ENCODE measurements around the gene SUN1. TPM values are rescaled to one million over a fixed set of nuclear protein-coding genes. Genes with fewer than 3 reads are reported as not detected.
A peak's percentile ranks its signal among the peaks of the same experiment; 100 is the strongest.

The SUN1 gene
- total RNA-seq, 1 donor from 2014 or later: 183 TPM

DNA sequence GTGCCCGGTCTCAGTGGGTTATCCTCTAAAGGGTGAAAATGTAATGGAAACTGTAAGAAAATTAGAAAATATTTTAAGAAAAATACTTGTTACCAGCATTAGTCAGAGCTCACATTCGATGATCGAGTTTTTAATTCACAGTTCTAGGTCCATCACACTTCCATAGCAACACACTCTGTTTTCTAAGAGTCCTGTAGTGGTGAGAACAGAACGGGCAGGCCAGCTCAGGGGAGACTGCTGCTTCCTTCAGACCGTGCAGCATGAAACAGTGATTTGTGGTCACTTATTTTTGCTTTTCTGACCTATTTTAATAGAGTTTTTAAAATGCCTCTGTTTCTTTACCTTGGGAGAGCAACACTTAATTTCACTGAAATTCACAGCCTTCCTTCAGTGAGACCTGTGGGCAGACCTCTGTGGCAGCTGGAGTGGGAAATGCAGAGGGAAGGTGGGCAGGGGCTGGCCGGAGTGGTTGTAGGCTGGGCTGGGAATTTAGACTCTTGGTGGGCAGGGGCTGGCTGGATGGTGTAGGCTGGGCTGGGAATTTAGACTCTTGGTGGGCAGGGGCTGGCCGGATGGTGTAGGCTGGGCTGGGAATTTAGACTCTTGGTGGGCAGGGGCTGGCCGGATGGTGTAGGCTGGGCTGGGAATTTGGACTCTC lies 1.5 kb downstream of the SUN1 start:
- no peak for TF ChIP-seq CTCF (IDR thresholded peaks at IDR 0.05; ENCODE audit: borderline replicate concordance)
- Histone ChIP-seq H3K27ac (replicated peaks) (peak overlapping the region; percentile 95), H3K27me3 (ENCODE audit: low read depth) (no peaks in the 10 kb centered on the region), H3K36me3 (peaks cover 9% of the 10 kb centered on the region), H3K9me3 (replicated peaks) (no peaks in the 10 kb centered on the region), H3K4me1 (peaks cover 98% of the 10 kb centered on the region), H3K4me3 (no peak overlapping the region)
- intact Hi-C loops (cut with micrococcal nuclease): loop anchor here (10.0 kb wide), 1 partner anchor 49 kb away; no protein-coding TSS in a partner anchor
- no peak for DNase-seq

DNA sequence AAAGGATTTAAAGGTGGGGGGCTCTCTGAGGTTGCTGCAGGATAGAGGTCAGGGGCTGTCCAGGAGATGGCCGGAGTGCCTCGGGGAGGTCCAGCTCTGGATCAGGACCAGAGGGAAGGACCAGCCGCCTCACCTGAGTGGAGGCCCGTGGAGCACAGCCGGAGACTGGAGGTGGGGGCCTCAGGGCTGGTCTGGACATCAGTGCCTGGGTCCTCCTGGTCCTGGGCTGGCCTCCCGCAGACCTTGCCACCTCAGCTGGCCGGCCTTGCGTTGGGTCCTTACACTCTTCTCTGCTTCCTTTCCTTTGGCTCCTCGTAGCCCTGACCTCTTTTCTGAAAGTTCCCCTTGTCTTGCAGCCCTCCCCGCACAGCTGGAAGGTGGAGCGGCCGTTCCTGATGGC lies 2.0 kb downstream of the SUN1 start:
- H3K36me3 ChIP-seq: peaks cover 15% of the 10 kb centered on the region
- peak overlapping the region; percentile 95 for H3K27ac ChIP-seq (replicated peaks)
- intact Hi-C loops (cut with micrococcal nuclease): loop anchor here (10.0 kb wide), 1 partner anchor 49 kb away; no protein-coding TSS in a partner anchor
- DNase-seq: no peak
- H3K9me3 ChIP-seq (replicated peaks): no peaks in the 10 kb centered on the region
- TF ChIP-seq CTCF (IDR thresholded peaks at IDR 0.05; ENCODE audit: borderline replicate concordance): no peak
- H3K4me1 ChIP-seq: peaks cover 98% of the 10 kb centered on the region
- no peaks in the 10 kb centered on the region for H3K27me3 ChIP-seq (ENCODE audit: low read depth)
- H3K4me3 ChIP-seq: no peak overlapping the region

GRCh38 chr7:835021-835420 lies 2.7 kb downstream of the SUN1 start:
- Histone ChIP-seq H3K4me1 (peaks cover 91% of the 10 kb centered on the region), H3K9me3 (replicated peaks) (no peaks in the 10 kb centered on the region), H3K4me3 (no peak overlapping the region), H3K27ac (replicated peaks) (peak overlapping the region; percentile 95), H3K27me3 (ENCODE audit: low read depth) (no peaks in the 10 kb centered on the region), H3K36me3 (peaks cover 22% of the 10 kb centered on the region)
- intact Hi-C loops (cut with micrococcal nuclease): loop anchor here (10.0 kb wide), 1 partner anchor 50 kb away; no protein-coding TSS in a partner anchor
- no peak for DNase-seq
- TF ChIP-seq CTCF (IDR thresholded peaks at IDR 0.05; ENCODE audit: borderline replicate concordance): no peak

DNA sequence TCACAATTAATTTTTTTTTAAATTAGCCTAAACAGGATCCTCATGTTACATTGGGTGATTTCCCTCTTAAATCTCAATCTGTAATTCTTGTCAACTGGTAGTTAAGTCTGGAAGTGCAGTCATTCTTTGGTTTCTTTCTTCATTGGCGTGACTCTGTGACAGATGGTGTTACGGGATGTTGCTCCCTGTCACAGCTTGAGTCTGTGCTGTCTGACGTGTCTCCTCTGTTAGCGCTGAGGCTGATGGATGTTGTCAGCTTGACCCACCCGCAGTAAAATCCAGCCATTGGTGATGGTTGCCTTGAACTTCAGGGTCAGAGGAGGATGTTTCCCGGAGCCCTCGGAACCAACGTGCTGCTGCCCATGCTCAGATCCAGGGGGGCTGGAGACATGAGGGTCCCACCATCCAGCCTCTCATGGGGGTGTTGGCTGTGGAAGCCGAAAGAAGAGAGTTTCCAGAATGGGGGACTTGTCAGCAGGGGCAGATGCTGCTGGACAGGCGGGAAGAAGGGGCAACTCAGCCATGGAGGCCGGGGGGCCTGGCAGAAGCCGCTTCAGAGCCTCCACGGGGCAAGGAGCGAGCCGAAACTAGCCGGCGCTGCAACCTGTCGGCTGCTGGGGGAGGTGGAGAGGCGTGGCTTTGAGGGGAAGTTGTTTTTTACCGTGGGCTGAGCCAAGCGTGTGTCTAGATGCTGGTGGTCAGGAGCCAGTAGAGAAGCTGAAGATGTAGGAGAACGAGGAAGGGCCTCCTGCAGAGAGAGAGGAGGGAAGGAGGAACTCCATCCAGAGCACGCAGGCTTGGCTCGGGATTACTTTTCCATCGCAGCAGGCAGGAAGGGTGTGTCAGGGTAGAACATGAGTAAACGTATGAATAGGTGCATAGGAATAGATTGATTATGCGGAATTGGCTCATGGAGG lies 3.5 kb downstream of the SUN1 start:
- no peaks in the 10 kb centered on the region for H3K9me3 ChIP-seq (replicated peaks)
- no peak for DNase-seq
- intact Hi-C loops (cut with micrococcal nuclease): loop anchor here (10.0 kb wide), 1 partner anchor 51 kb away; no protein-coding TSS in a partner anchor

More for the DNA sequence above, 3.5 kb downstream of the SUN1 start:
- Histone ChIP-seq H3K4me3 (peak overlapping the region; percentile 7), H3K27ac (replicated peaks) (peak overlapping the region; percentile 95), H3K36me3 (peaks cover 28% of the 10 kb centered on the region), H3K27me3 (ENCODE audit: low read depth) (no peaks in the 10 kb centered on the region), H3K4me1 (peaks cover 84% of the 10 kb centered on the region)
- no peak for TF ChIP-seq CTCF (IDR thresholded peaks at IDR 0.05; ENCODE audit: borderline replicate concordance)
